Mammary epithelial cell (primary cell): Measurements from ENCODE around the gene CAV3.

Experiments used
- EZH2 ChIP-seq: IDR thresholded peaks from 2 replicates; pipeline ENCODE4 v1.6.1; 2012; ENCODE audit warnings: low read length, inconsistent platforms, borderline replicate concordance
- TF ChIP-seq, protein P1 (sequence below), 2 donors: IDR thresholded peaks in 1 of 2; conservative IDR thresholded peaks in 1 of 2; 2 replicates each; pipeline ENCODE4 v1.5.1; 2011 to 2012; ENCODE audit warnings: inconsistent platforms in 2 of 2, low read length in 2 of 2, mild to moderate bottlenecking in 2 of 2, control low read depth in 1 of 2, low read depth in 1 of 2; ENCODE audit not compliant: insufficient read depth in 1 of 2; ENCODE audit errors: extremely low read depth in 1 of 2

DNA sequence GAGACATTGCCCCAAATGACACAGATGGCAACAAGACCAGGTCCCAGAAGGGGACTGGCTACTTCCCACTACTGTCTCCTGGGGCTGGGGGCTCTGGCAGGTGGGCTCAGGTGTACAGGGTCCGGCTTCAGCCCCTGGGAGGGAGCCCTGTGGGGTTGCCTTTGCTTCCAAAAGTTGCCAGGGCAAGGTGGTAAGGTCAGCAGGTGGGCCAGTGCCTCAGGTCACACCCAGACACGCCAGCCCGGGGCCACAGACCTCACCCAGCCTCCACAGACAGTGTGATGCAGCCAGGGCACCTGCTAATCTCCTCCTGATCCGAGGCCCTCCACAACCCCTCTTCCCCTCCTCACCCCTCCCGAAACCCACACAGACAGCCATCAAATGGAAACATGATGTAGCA, 28.3 kb downstream of the CAV3 start:
- TF ChIP-seq, protein P1, sequence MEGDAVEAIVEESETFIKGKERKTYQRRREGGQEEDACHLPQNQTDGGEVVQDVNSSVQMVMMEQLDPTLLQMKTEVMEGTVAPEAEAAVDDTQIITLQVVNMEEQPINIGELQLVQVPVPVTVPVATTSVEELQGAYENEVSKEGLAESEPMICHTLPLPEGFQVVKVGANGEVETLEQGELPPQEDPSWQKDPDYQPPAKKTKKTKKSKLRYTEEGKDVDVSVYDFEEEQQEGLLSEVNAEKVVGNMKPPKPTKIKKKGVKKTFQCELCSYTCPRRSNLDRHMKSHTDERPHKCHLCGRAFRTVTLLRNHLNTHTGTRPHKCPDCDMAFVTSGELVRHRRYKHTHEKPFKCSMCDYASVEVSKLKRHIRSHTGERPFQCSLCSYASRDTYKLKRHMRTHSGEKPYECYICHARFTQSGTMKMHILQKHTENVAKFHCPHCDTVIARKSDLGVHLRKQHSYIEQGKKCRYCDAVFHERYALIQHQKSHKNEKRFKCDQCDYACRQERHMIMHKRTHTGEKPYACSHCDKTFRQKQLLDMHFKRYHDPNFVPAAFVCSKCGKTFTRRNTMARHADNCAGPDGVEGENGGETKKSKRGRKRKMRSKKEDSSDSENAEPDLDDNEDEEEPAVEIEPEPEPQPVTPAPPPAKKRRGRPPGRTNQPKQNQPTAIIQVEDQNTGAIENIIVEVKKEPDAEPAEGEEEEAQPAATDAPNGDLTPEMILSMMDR (conservative IDR thresholded peaks at IDR 0.05 in 1 of 2, IDR thresholded peaks at IDR 0.05 in 1 of 2; ENCODE audit: extremely low read depth in 1 of 2, insufficient read depth in 1 of 2, low read depth in 1 of 2, low read length in 2 of 2), result no peak
- TF ChIP-seq EZH2, result no peak
